ENCODE results near the gene FZD8. TPM values are rescaled to one million over a fixed set of nuclear protein-coding genes. Genes with fewer than 3 reads are reported as not detected.

FZD8 gene
- total RNA-seq, 1 experiment from 2014 or later, result 13.8 TPM

DNA sequence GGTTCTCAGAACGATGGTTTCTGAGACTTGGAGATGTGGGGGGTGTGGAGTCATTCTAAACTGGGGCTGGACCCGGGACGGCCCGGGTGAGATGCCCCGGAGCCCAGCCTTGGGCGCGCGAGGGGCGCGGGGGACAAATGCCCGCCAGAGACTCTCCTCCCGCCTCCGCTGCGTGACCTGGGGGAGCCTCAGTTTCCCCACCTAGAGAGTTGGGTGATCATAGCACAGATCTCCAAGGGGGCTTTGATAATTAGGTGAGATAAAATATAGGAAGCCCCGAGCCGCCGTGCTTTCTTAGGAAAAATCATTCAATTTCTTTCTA lies 658 bp upstream of the FZD8 start:
- peaks cover 17% of the 10 kb centered on the region for H3K23me2 ChIP-seq (ENCODE audit: insufficient read length, low read depth, low read length, poor library complexity, severe bottlenecking)
- no peak overlapping the region for H3K56ac ChIP-seq (ENCODE audit: insufficient read length, low read depth, low read length)
- peak overlapping the region; percentile 88 for H3K4me2 ChIP-seq (ENCODE audit: insufficient read depth, insufficient read length, low read length)
- H3K27me3 ChIP-seq (ENCODE audit: insufficient read depth, low read length), result peaks cover 8% of the 10 kb centered on the region; the same call in 1 of the 2 replicates
- H4K91ac ChIP-seq (ENCODE audit: insufficient read length, low read depth, low read length), result no peak overlapping the region
- H2BK12ac ChIP-seq (ENCODE audit: insufficient read length, low read depth, low read length), result no peak overlapping the region
- H3K79me2 ChIP-seq (ENCODE audit: insufficient read depth, low read length), result no peaks in the 10 kb centered on the region
- Mint-ChIP-seq H3K27me3 (ENCODE audit: low read depth) (peaks cover 24% of the 10 kb centered on the region), H3K27ac (peak overlapping the region; percentile 53 to 67 (median 58); a peak in 3 of 7 replicates), H3K36me3 (ENCODE audit: insufficient read depth in 1 of 3, low read depth in 3 of 3) (peaks cover under 1 to 8% (median 7%) of the 10 kb centered on the region in 3 experiments; a peak in 5 of 7 replicates), H3K4me1 (peaks cover 24 to 35% of the 10 kb centered on the region in 2 experiments), H3K4me3 (peak overlapping the region; percentile 74 to 90), H3K9me3 (peaks cover under 1 to 4% of the 10 kb centered on the region in 2 experiments; a peak in 3 of 5 replicates)
- no peak overlapping the region for H3K27ac ChIP-seq (ENCODE audit: insufficient read length, low read depth, low read length)
- no peak overlapping the region for H4K8ac ChIP-seq (replicated peaks; ENCODE audit: insufficient read length, low read depth, low read length)
- no peaks in the 10 kb centered on the region for H4K20me1 ChIP-seq (ENCODE audit: control insufficient read depth, insufficient read depth, insufficient read length)
- H3K79me1 ChIP-seq (ENCODE audit: insufficient read depth, low read depth, low read length, poor library complexity, severe bottlenecking), result no peaks in the 10 kb centered on the region
- no peak overlapping the region for H2AK5ac ChIP-seq (ENCODE audit: insufficient read length, low read length)
- H2AFZ ChIP-seq (ENCODE audit: low read length), result no peak overlapping the region
- no peak overlapping the region for H3K9ac ChIP-seq (ENCODE audit: extremely low read depth, insufficient read length, low read length)
- H2BK5ac ChIP-seq (ENCODE audit: insufficient read length, low read length), result no peak overlapping the region
- no peak for TF ChIP-seq CTCF (conservative IDR thresholded peaks at IDR 0.05)
- no peak overlapping the region for H2BK15ac ChIP-seq (ENCODE audit: low read depth, low read length)
- no peak overlapping the region for H3K4ac ChIP-seq (ENCODE audit: low read depth, low read length)
- no peaks in the 10 kb centered on the region for H3K9me3 ChIP-seq (ENCODE audit: control insufficient read depth, low read depth, low read length)
- no peak overlapping the region for H3K18ac ChIP-seq (ENCODE audit: insufficient read length, low read depth, low read length)
- DNase-seq, result no peak
- H3T11ph ChIP-seq (ENCODE audit: low read length), result no peak overlapping the region
- H2BK120ac ChIP-seq (ENCODE audit: low read depth, low read length, poor library complexity, severe bottlenecking), result no peak overlapping the region
- no peak overlapping the region for H2BK20ac ChIP-seq (ENCODE audit: low read depth, low read length, poor library complexity, severe bottlenecking)
- peaks cover 4% of the 10 kb centered on the region; the same call in 1 of the 2 replicates for H3K4me1 ChIP-seq (ENCODE audit: insufficient read depth, low read length)
- WGBS (ENCODE audit: extremely low coverage, insufficient read length, low lambda C conversion rate), result no CpG with 5 or more reads among the region's 17 CpGs
- H4K5ac ChIP-seq (ENCODE audit: insufficient read length, low read depth, low read length), result no peak overlapping the region
- H3K14ac ChIP-seq (ENCODE audit: insufficient read depth, low read length), result no peak overlapping the region
- H3K23ac ChIP-seq (ENCODE audit: insufficient read length, low read depth, low read length), result no peak overlapping the region

All from H9 (cell line).